AG08396 (cell line): ENCODE data around the gene AHSP.
A peak's percentile ranks its signal among the peaks of the same experiment; 100 is the strongest.
"Not testable (repeated sequence)": the region's sequence is repeated elsewhere in the genome, so short reads cannot be mapped to it uniquely, and the experiment has no call there.

Source experiments
- DNase-seq: peaks from one replicate; pipeline ENCODE4 v3.0.0; 2012; ENCODE audit warnings: low spot score, mixed read lengths

The AHSP gene

GRCh38 chr16:31531096-31531495, 3.4 kb downstream of the AHSP start:
- DNase-seq = no peak

- no peak for DNase-seq
Observed at GRCh38 chr16:31532120-31532519, 4.4 kb downstream of the AHSP start.

- DNase-seq = no peak
Observed at GRCh38 chr16:31532896-31533295, 5.2 kb downstream of the AHSP start.

GRCh38 chr16:31535737-31536136, 8.0 kb downstream of the AHSP start:
- DNase-seq = no peak

- no peak for DNase-seq
Observed at GRCh38 chr16:31536804-31537361, 9.2 kb downstream of the AHSP start.

- no peak for DNase-seq
Observed at GRCh38 chr16:31537362-31538242, 9.9 kb downstream of the AHSP start.

GRCh38 chr16:31538243-31538598, 10.5 kb downstream of the AHSP start:
- not testable (repeated sequence) for DNase-seq

GRCh38 chr16:31539762-31540161, 12.1 kb downstream of the AHSP start:
- not testable (repeated sequence) for DNase-seq

- no peak for DNase-seq
Observed at GRCh38 chr16:31542763-31543162, 15.1 kb downstream of the AHSP start.

GRCh38 chr16:31561426-31562233, 33.9 kb downstream of the AHSP start:
- DNase-seq = no peak

- DNase-seq = peak; percentile 18
Observed at GRCh38 chr16:31568577-31569359, 41.1 kb downstream of the AHSP start.

GRCh38 chr16:31569360-31569717, 41.6 kb downstream of the AHSP start:
- DNase-seq = no peak

GRCh38 chr16:31572821-31573220, 45.1 kb downstream of the AHSP start:
- DNase-seq = no peak

- DNase-seq = not testable (repeated sequence)
Observed at GRCh38 chr16:31574159-31574558, 46.5 kb downstream of the AHSP start.

GRCh38 chr16:31577411-31577810, 49.7 kb downstream of the AHSP start:
- DNase-seq = no peak
